ENCODE results near the gene DMRTA1.

DNA sequence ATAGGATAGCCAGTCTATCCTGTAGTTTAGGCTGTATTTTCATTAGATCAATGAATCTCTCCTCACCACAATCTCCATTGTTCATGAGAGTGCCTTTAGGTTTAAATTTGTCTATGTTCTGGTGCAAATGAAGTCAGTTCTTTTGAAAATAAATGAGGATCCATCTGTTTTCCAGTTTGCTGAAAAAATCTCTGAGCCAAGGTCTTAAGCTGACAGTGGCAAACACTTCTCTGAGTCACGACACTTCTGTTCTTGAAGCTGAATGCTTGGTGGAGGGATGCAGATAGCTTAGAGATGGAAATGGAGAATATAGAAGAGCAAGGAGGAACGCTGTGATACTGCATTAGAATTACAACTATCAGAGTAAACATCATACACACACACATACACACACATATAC is 34.9 kb downstream of the DMRTA1 start:
- TF ChIP-seq, protein P1, sequence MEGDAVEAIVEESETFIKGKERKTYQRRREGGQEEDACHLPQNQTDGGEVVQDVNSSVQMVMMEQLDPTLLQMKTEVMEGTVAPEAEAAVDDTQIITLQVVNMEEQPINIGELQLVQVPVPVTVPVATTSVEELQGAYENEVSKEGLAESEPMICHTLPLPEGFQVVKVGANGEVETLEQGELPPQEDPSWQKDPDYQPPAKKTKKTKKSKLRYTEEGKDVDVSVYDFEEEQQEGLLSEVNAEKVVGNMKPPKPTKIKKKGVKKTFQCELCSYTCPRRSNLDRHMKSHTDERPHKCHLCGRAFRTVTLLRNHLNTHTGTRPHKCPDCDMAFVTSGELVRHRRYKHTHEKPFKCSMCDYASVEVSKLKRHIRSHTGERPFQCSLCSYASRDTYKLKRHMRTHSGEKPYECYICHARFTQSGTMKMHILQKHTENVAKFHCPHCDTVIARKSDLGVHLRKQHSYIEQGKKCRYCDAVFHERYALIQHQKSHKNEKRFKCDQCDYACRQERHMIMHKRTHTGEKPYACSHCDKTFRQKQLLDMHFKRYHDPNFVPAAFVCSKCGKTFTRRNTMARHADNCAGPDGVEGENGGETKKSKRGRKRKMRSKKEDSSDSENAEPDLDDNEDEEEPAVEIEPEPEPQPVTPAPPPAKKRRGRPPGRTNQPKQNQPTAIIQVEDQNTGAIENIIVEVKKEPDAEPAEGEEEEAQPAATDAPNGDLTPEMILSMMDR (IDR thresholded peaks at IDR 0.05), result no peak
- no peak for TF ChIP-seq POLR2AphosphoS5 (IDR thresholded peaks at IDR 0.05)

Measured in transverse colon (tissue), 4 donors.